GM18526 (cell line): Measurements from ENCODE around the gene TMEM11.

Source experiments
- POLR2A ChIP-seq: IDR thresholded peaks from 3 replicates; pipeline ENCODE4 v1.6.1; 2011; ENCODE audit not compliant: insufficient read length; ENCODE audit errors: extremely low read depth

TMEM11 gene

GRCh38 chr17:21223086-21223485 is 9.1 kb upstream of the TMEM11 start:
- no peak for TF ChIP-seq POLR2A

- no peak for TF ChIP-seq POLR2A
Observed at GRCh38 chr17:21218831-21219380, 4.9 kb upstream of the TMEM11 start.

- no peak for TF ChIP-seq POLR2A
Observed at GRCh38 chr17:21218101-21218500, 4.1 kb upstream of the TMEM11 start.

GRCh38 chr17:21217346-21217745 is 3.4 kb upstream of the TMEM11 start:
- TF ChIP-seq POLR2A = no peak

GRCh38 chr17:21215935-21216334 is 2.0 kb upstream of the TMEM11 start:
- no peak for TF ChIP-seq POLR2A

GRCh38 chr17:21214777-21215541 is 998 bp upstream of the TMEM11 start:
- TF ChIP-seq POLR2A = no peak

GRCh38 chr17:21213638-21214014 is 335 bp downstream of the TMEM11 start:
- no peak for TF ChIP-seq POLR2A

- no peak for TF ChIP-seq POLR2A
Observed at GRCh38 chr17:21212826-21213637, 929 bp downstream of the TMEM11 start.

- no peak for TF ChIP-seq POLR2A
Observed at GRCh38 chr17:21211825-21212479, 2.0 kb downstream of the TMEM11 start.

- TF ChIP-seq POLR2A = no peak
Observed at GRCh38 chr17:21210411-21211076, 3.4 kb downstream of the TMEM11 start.

- no peak for TF ChIP-seq POLR2A
Observed at GRCh38 chr17:21209511-21210175, 4.3 kb downstream of the TMEM11 start.

GRCh38 chr17:21208352-21208751 is 5.6 kb downstream of the TMEM11 start:
- no peak for TF ChIP-seq POLR2A

- TF ChIP-seq POLR2A = no peak
Observed at GRCh38 chr17:21204935-21205334, 9.0 kb downstream of the TMEM11 start.

- no peak for TF ChIP-seq POLR2A
Observed at GRCh38 chr17:21202512-21202911, 11.4 kb downstream of the TMEM11 start.
